ENCODE results near the gene BUB3.

The BUB3 gene

GRCh38 chr10:123145542-123146012, 8.6 kb upstream of the BUB3 start:
- H3K36me3 ChIP-seq (ENCODE audit: insufficient read depth, low read length), result no peaks in the 10 kb centered on the region
- no peaks in the 10 kb centered on the region for H4K20me1 ChIP-seq (ENCODE audit: insufficient read depth, low read length)
- no peaks in the 10 kb centered on the region for H3K79me2 ChIP-seq (ENCODE audit: insufficient read depth, low read length)
- no peak for TF ChIP-seq EZH2 (IDR thresholded peaks at IDR 0.05; ENCODE audit: borderline replicate concordance, low read depth, low read length, severe bottlenecking)
- TF ChIP-seq, protein P1, sequence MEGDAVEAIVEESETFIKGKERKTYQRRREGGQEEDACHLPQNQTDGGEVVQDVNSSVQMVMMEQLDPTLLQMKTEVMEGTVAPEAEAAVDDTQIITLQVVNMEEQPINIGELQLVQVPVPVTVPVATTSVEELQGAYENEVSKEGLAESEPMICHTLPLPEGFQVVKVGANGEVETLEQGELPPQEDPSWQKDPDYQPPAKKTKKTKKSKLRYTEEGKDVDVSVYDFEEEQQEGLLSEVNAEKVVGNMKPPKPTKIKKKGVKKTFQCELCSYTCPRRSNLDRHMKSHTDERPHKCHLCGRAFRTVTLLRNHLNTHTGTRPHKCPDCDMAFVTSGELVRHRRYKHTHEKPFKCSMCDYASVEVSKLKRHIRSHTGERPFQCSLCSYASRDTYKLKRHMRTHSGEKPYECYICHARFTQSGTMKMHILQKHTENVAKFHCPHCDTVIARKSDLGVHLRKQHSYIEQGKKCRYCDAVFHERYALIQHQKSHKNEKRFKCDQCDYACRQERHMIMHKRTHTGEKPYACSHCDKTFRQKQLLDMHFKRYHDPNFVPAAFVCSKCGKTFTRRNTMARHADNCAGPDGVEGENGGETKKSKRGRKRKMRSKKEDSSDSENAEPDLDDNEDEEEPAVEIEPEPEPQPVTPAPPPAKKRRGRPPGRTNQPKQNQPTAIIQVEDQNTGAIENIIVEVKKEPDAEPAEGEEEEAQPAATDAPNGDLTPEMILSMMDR (IDR thresholded peaks at IDR 0.05; ENCODE audit: borderline replicate concordance, extremely low read depth, low read length, poor library complexity, severe bottlenecking), result no peak
- ATAC-seq (ENCODE audit: insufficient read depth, low read depth) (no peak), DNase-seq (no peak)
- no peak overlapping the region for H3K4me3 ChIP-seq (ENCODE audit: low read depth in 1 of 2, low read length in 2 of 2)
- H3K27ac ChIP-seq (ENCODE audit: low read length), result no peak overlapping the region
- H2AFZ ChIP-seq (ENCODE audit: low read depth, low read length), result no peak overlapping the region
- no peaks in the 10 kb centered on the region for H3K9me3 ChIP-seq (ENCODE audit: insufficient read depth, low read length, severe bottlenecking)
- H3K27me3 ChIP-seq (ENCODE audit: insufficient read depth, low read length, poor library complexity), result peaks cover 5% of the 10 kb centered on the region
- H3K9ac ChIP-seq (ENCODE audit: low read depth, low read length), result no peak overlapping the region
- H3K4me2 ChIP-seq (ENCODE audit: insufficient read depth, low read length), result no peak overlapping the region
- no peaks in the 10 kb centered on the region for H3K4me1 ChIP-seq (ENCODE audit: insufficient read depth, low read length)

DNA sequence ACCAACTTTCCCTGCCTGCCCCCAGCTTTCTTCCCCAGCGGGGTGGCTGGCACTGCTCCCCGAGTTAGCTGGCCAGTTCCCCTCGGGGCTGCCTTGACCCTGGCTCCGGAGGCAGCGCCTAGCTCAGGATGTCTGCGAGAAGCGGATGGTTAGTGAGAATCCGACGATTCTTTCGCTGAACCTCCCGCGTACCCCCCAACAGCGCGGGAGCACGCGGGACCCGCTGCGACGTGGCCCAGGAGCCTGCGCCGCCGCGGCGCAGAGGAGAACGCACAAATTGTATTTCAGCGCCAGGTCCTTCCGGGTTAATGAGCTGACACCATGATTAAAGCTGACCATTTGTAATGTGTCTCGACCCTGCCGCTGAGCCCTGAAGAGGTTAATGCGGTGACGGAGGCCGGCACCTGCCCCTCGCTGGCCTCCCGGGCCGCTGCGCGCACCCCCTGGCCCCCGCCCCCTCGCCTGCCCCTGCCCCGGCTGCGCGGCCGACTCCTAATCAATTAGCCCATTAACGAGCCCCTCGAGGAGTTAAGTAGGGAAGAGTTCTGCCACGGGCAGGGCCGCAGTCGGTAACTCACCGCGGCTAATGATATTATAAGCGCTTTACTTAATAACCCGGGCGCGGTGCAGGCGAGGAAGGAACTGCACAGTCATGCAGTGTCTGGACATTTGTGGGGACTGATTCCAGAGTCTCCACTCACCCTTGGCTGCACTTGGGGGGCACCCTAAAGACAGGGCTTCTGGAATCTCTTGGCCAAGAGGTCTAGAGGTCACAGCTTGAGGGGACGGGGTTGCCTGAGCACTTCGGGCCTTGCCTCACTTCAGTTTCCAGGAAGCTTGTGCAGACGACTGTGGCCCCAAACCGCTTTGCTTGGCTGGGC, 7.9 kb upstream of the BUB3 start:
- no peak overlapping the region for H3K4me3 ChIP-seq (ENCODE audit: low read depth in 1 of 2, low read length in 2 of 2)
- no peak overlapping the region for H3K9ac ChIP-seq (ENCODE audit: low read depth, low read length)
- H3K36me3 ChIP-seq (ENCODE audit: insufficient read depth, low read length), result no peaks in the 10 kb centered on the region
- H3K4me1 ChIP-seq (ENCODE audit: insufficient read depth, low read length), result no peaks in the 10 kb centered on the region
- no peak overlapping the region for H3K4me2 ChIP-seq (ENCODE audit: insufficient read depth, low read length)
- no peaks in the 10 kb centered on the region for H4K20me1 ChIP-seq (ENCODE audit: insufficient read depth, low read length)
- H3K27ac ChIP-seq (ENCODE audit: low read length), result no peak overlapping the region
- no peaks in the 10 kb centered on the region for H3K9me3 ChIP-seq (ENCODE audit: insufficient read depth, low read length, severe bottlenecking)
- ATAC-seq (ENCODE audit: insufficient read depth, low read depth), result no peak
- H2AFZ ChIP-seq (ENCODE audit: low read depth, low read length), result no peak overlapping the region
- no peak for DNase-seq
- TF ChIP-seq, protein P1 (IDR thresholded peaks at IDR 0.05; ENCODE audit: borderline replicate concordance, extremely low read depth, low read length, poor library complexity, severe bottlenecking), result no peak
- TF ChIP-seq EZH2 (IDR thresholded peaks at IDR 0.05; ENCODE audit: borderline replicate concordance, low read depth, low read length, severe bottlenecking), result no peak
- no peaks in the 10 kb centered on the region for H3K79me2 ChIP-seq (ENCODE audit: insufficient read depth, low read length)
- H3K27me3 ChIP-seq (ENCODE audit: insufficient read depth, low read length, poor library complexity), result peaks cover under 1% of the 10 kb centered on the region

GRCh38 chr10:123146894-123147634, 7.1 kb upstream of the BUB3 start:
- Histone ChIP-seq H3K9me3 (ENCODE audit: insufficient read depth, low read length, severe bottlenecking) (no peaks in the 10 kb centered on the region), H3K4me3 (ENCODE audit: low read depth in 1 of 2, low read length in 2 of 2) (no peak overlapping the region), H3K4me2 (ENCODE audit: insufficient read depth, low read length) (no peak overlapping the region), H3K79me2 (ENCODE audit: insufficient read depth, low read length) (no peaks in the 10 kb centered on the region), H3K27ac (ENCODE audit: low read length) (no peak overlapping the region), H3K36me3 (ENCODE audit: insufficient read depth, low read length) (no peaks in the 10 kb centered on the region), H4K20me1 (ENCODE audit: insufficient read depth, low read length) (no peaks in the 10 kb centered on the region), H3K27me3 (ENCODE audit: insufficient read depth, low read length, poor library complexity) (no peaks in the 10 kb centered on the region), H3K9ac (ENCODE audit: low read depth, low read length) (no peak overlapping the region), H2AFZ (ENCODE audit: low read depth, low read length) (no peak overlapping the region), H3K4me1 (ENCODE audit: insufficient read depth, low read length) (no peaks in the 10 kb centered on the region)
- ATAC-seq (ENCODE audit: insufficient read depth, low read depth) (no peak), DNase-seq (no peak)
- TF ChIP-seq, protein P1 (IDR thresholded peaks at IDR 0.05; ENCODE audit: borderline replicate concordance, extremely low read depth, low read length, poor library complexity, severe bottlenecking), result no peak
- no peak for TF ChIP-seq EZH2 (IDR thresholded peaks at IDR 0.05; ENCODE audit: borderline replicate concordance, low read depth, low read length, severe bottlenecking)
